AG09319 (cell line): ENCODE measurements around the gene ZC3H13.

Experiments
- DNase-seq: peaks from one replicate; pipeline ENCODE4 v3.0.0-alpha.2; 2010; ENCODE audit warnings: low read depth; ENCODE audit errors: extremely low read depth
- CTCF ChIP-seq: IDR thresholded peaks from 2 replicates; pipeline ENCODE4 v1.5.1; 2011; ENCODE audit warnings: low read depth, mild to moderate bottlenecking, inconsistent platforms, low read length, moderate library complexity

Gene ZC3H13

DNA sequence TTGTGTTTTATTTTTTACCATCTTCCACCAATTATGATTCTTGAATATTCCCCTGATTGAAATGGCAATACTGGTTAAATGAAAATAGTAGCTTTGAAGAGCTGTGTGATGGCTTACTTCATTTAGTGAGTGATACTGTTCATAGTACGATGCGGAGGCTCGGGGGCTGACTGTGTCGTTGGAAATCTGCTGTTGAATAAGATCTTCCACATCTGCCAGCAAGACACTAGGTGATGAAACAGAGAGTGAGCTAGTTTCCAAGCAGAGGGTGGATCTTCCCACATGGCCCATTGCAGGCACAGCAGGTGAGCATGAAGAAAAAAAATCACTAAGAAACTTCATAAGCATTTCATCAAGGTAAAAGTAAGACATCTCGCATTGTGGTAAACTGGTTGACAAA lies 29.8 kb upstream of the ZC3H13 start:
- no peak for TF ChIP-seq CTCF
- no peak for DNase-seq

GRCh38 chr13:46079770-46080169 lies 27.2 kb upstream of the ZC3H13 start:
- no peak for TF ChIP-seq CTCF
- DNase-seq: no peak

- DNase-seq: no peak
- no peak for TF ChIP-seq CTCF
Observed at GRCh38 chr13:46077265-46077664, 24.7 kb upstream of the ZC3H13 start.

GRCh38 chr13:46076827-46077226 lies 24.3 kb upstream of the ZC3H13 start:
- no peak for DNase-seq
- TF ChIP-seq CTCF: no peak

DNA sequence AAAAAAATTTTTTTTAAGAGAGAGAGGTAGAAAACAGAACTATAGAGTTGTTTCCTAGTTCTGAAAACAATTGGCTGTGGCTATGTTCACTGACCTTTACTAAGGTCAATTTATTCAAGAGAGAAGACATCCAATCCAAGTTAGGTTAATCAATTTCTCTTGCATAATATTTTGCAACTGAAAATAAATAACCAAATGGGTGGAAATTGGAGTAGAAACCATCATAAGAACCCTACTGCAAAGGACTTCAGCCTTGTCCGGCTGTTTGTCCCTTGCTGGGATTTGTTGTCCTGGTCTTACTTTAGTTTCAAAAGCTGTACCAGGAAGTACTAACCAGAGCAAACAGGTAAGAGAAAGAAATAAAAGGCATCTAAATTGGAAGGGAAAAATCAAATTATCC lies 23.3 kb upstream of the ZC3H13 start:
- no peak for DNase-seq
- TF ChIP-seq CTCF: no peak

- DNase-seq: no peak
- TF ChIP-seq CTCF: no peak
Observed at GRCh38 chr13:46071590-46072249, 19.2 kb upstream of the ZC3H13 start.

- no peak for TF ChIP-seq CTCF
- no peak for DNase-seq
Observed at GRCh38 chr13:46063292-46063691, 10.7 kb upstream of the ZC3H13 start.
